ENCODE data around the gene SNX8. TPM values are rescaled to one million over a fixed set of nuclear protein-coding genes. Genes with fewer than 3 reads are reported as not detected.

Gene SNX8
- total and polyA plus RNA-seq, 2 of the 4 experiments (the other 2 are of a cell fraction): 7.7 to 55.9 TPM

GRCh38 chr7:2350861-2351260 is 36.6 kb upstream of the SNX8 start:
- DNase-seq: no peak
- Histone ChIP-seq H2BK120ac (ENCODE audit: low read depth, low read length) (no peak overlapping the region), H3K4me3 (ENCODE audit: insufficient read depth, low read depth, low read length) (no peak overlapping the region), H3K27ac (ENCODE audit: insufficient read depth, low read length) (no peak overlapping the region), H2BK20ac (ENCODE audit: low read depth, low read length) (no peak overlapping the region), H4K20me1 (ENCODE audit: insufficient read depth, low read length) (peaks cover 11% of the 10 kb centered on the region), H2AK5ac (ENCODE audit: low read depth, low read length) (no peak overlapping the region), H3K18ac (ENCODE audit: low read depth, low read length) (no peak overlapping the region), H4K8ac (ENCODE audit: low read depth in 2 of 2, low read length in 2 of 2) (no peak overlapping the region), H3K4me1 (ENCODE audit: control insufficient read depth, insufficient read depth, low read length) (peaks cover 2% of the 10 kb centered on the region; the same call in 1 of the 2 replicates), H3K9ac (ENCODE audit: low read depth, low read length) (no peak overlapping the region), H2BK15ac (ENCODE audit: low read depth, low read length) (no peak overlapping the region), H3K56ac (ENCODE audit: extremely low read depth, insufficient read depth, low read length) (no peak overlapping the region), H2AFZ (replicated peaks; ENCODE audit: low read length, poor library complexity) (no peak overlapping the region), H2AK9ac (replicated peaks; ENCODE audit: low read depth, low read length, poor library complexity) (no peak overlapping the region), H3K4ac (ENCODE audit: low read depth, low read length) (no peak overlapping the region), H3K23ac (ENCODE audit: low read depth, low read length) (no peak overlapping the region), H3K9me1 (ENCODE audit: insufficient read depth, low read length) (peaks cover 8% of the 10 kb centered on the region; the same call in 1 of the 2 replicates), H3K36me3 (ENCODE audit: control insufficient read depth, insufficient read depth, low read length) (no peaks in the 10 kb centered on the region), H4K91ac (ENCODE audit: insufficient read depth, low read depth, low read length) (no peak overlapping the region), H3K4me2 (ENCODE audit: low read depth, low read length) (no peak overlapping the region), H4K5ac (ENCODE audit: low read depth, low read length) (no peak overlapping the region), H3K27me3 (ENCODE audit: control insufficient read depth, insufficient read depth, low read length) (no peaks in the 10 kb centered on the region), H3K9me3 (ENCODE audit: control insufficient read depth, insufficient read depth, low read length) (no peaks in the 10 kb centered on the region), H2BK5ac (ENCODE audit: low read depth, low read length, poor library complexity, severe bottlenecking) (no peak overlapping the region), H3K79me1 (ENCODE audit: low read depth in 1 of 2, low read length in 2 of 2) (peaks cover 2 to 17% of the 10 kb centered on the region in 2 experiments; a peak in 3 of 4 replicates), H3K14ac (replicated peaks; ENCODE audit: low read depth, low read length) (no peak overlapping the region)
- in situ Hi-C loops (cut with MboI; ENCODE audit: low sequenced_read_pairs) (no loop called here), intact Hi-C loops (cut with micrococcal nuclease) (no loop called here), dilution Hi-C loops (cut with HindIII; ENCODE audit: low sequenced_read_pairs, unreplicated experiment) (no loop called here)
- no peak for ATAC-seq (ENCODE audit: low read depth)
- WGBS, 2 experiments (ENCODE audit: extremely low coverage in 2 of 2, insufficient read length in 1 of 2): 95% methylated on average over 4 of the region's 12 CpGs; no CpG with 5 or more reads in 1 of the 2 experiments
- CTCF ChIA-PET: no interaction called here
- TF ChIP-seq RFX5 (IDR thresholded peaks at IDR 0.05; ENCODE audit: low read depth, low read length) (no peak), FOS (IDR thresholded peaks at IDR 0.05; ENCODE audit: low read depth, low read length) (no peak)
- POLR2A ChIA-PET (ENCODE audit: unreplicated experiment): no interaction called here
- no TSS peak for BruUV-seq (replicated peaks)

Measured in IMR-90 (cell line).